Mucosa of rectum (tissue), 2 donors: ENCODE data around the gene NEUROG2.
"Not testable (repeated sequence)": the region's sequence is repeated elsewhere in the genome, so short reads cannot be mapped to it uniquely, and the experiment has no call there.

Source experiments
- H3K27ac ChIP-seq, 2 donors: one replicate each; pipeline ENCODE4 v1.7.0; 2013; ENCODE audit warnings: inconsistent platforms in 2 of 2, low read depth in 2 of 2, low read length in 2 of 2
- H3K27me3 ChIP-seq, 2 donors: one replicate each; pipeline ENCODE4 v1.7.0; 2013; ENCODE audit warnings: low read length in 2 of 2; ENCODE audit not compliant: control insufficient read depth in 2 of 2, insufficient read depth in 2 of 2
- H3K36me3 ChIP-seq, 2 donors: one replicate each; pipeline ENCODE4 v1.7.0; 2013; ENCODE audit warnings: low read length in 2 of 2; ENCODE audit not compliant: control insufficient read depth in 2 of 2, insufficient read depth in 2 of 2
- H3K4me1 ChIP-seq, 2 donors: one replicate each; pipeline ENCODE4 v1.7.0; 2013; ENCODE audit warnings: low read length in 2 of 2, mild to moderate bottlenecking in 1 of 2; ENCODE audit not compliant: control insufficient read depth in 2 of 2, insufficient read depth in 2 of 2
- H3K4me3 ChIP-seq, 2 donors: one replicate each; pipeline ENCODE4 v1.7.0; 2013; ENCODE audit warnings: low read length in 2 of 2
- H3K9ac ChIP-seq, 2 donors: one replicate each; pipeline ENCODE4 v1.7.0; 2013; ENCODE audit warnings: low read length in 2 of 2, low read depth in 1 of 2, mild to moderate bottlenecking in 1 of 2
- H3K9me3 ChIP-seq, 2 donors: one replicate each; pipeline ENCODE4 v1.7.0; 2013; ENCODE audit warnings: low read length in 2 of 2; ENCODE audit not compliant: control insufficient read depth in 2 of 2
- donor health status: healthy.
- donor health status: Normal muscosa, but diverticular disease.

NEUROG2 gene

GRCh38 chr4:112546476-112546875 is 30.5 kb upstream of the NEUROG2 start:
- no peaks in the 10 kb centered on the region for H3K36me3 ChIP-seq
- H3K4me3 ChIP-seq = no peak overlapping the region
- no peaks in the 10 kb centered on the region for H3K4me1 ChIP-seq
- H3K27ac ChIP-seq = no peak overlapping the region
- no peaks in the 10 kb centered on the region for H3K27me3 ChIP-seq
- no peak overlapping the region for H3K9ac ChIP-seq
- H3K9me3 ChIP-seq = no peaks in the 10 kb centered on the region

- H3K9ac ChIP-seq = no peak overlapping the region
- H3K9me3 ChIP-seq = no peaks in the 10 kb centered on the region
- no peaks in the 10 kb centered on the region for H3K36me3 ChIP-seq
- no peak overlapping the region for H3K27ac ChIP-seq
- no peaks in the 10 kb centered on the region for H3K4me1 ChIP-seq
- no peaks in the 10 kb centered on the region for H3K27me3 ChIP-seq
- no peak overlapping the region for H3K4me3 ChIP-seq
These were observed 29.4 kb upstream of the NEUROG2 start for GRCh38 chr4:112545346-112545745.

- no peaks in the 10 kb centered on the region for H3K36me3 ChIP-seq
These were observed 24.7 kb upstream of the NEUROG2 start for GRCh38 chr4:112540695-112541094.

GRCh38 chr4:112536123-112536522 is 20.1 kb upstream of the NEUROG2 start:
- no peak overlapping the region for H3K9ac ChIP-seq
- no peaks in the 10 kb centered on the region for H3K4me1 ChIP-seq
- peaks cover 0 to 2% of the 10 kb centered on the region in 2 donors for H3K27me3 ChIP-seq
- no peaks in the 10 kb centered on the region for H3K36me3 ChIP-seq
- no peak overlapping the region for H3K4me3 ChIP-seq
- H3K27ac ChIP-seq = no peak overlapping the region
- H3K9me3 ChIP-seq = no peaks in the 10 kb centered on the region

More at GRCh38 chr4:112540695-112541094, 24.7 kb upstream of the NEUROG2 start:
- Histone ChIP-seq H3K9ac (no peak overlapping the region), H3K4me1 (no peaks in the 10 kb centered on the region), H3K27me3 (no peaks in the 10 kb centered on the region), H3K9me3 (no peaks in the 10 kb centered on the region), H3K27ac (no peak overlapping the region), H3K4me3 (no peak overlapping the region)

- H3K4me1 ChIP-seq = no peaks in the 10 kb centered on the region
- H3K27me3 ChIP-seq = peaks cover 0 to 2% of the 10 kb centered on the region in 2 donors
- no peak overlapping the region for H3K9ac ChIP-seq
- H3K36me3 ChIP-seq = no peaks in the 10 kb centered on the region
- H3K9me3 ChIP-seq = no peaks in the 10 kb centered on the region
- H3K27ac ChIP-seq = no peak overlapping the region
- H3K4me3 ChIP-seq = no peak overlapping the region
These were observed 16.3 kb upstream of the NEUROG2 start for GRCh38 chr4:112532267-112532666.

GRCh38 chr4:112531146-112531545 is 15.2 kb upstream of the NEUROG2 start:
- Histone ChIP-seq H3K27me3 (peaks cover 0 to 2% of the 10 kb centered on the region in 2 donors), H3K9ac (no peak overlapping the region), H3K9me3 (no peaks in the 10 kb centered on the region), H3K4me1 (no peaks in the 10 kb centered on the region), H3K27ac (no peak overlapping the region), H3K36me3 (no peaks in the 10 kb centered on the region), H3K4me3 (no peak overlapping the region)

GRCh38 chr4:112526061-112526460 is 10.1 kb upstream of the NEUROG2 start:
- peaks cover 28 to 34% of the 10 kb centered on the region in 2 donors for H3K27me3 ChIP-seq
- H3K36me3 ChIP-seq = no peaks in the 10 kb centered on the region
- no peak overlapping the region for H3K4me3 ChIP-seq
- no peaks in the 10 kb centered on the region for H3K9me3 ChIP-seq
- H3K9ac ChIP-seq = no peak overlapping the region
- H3K4me1 ChIP-seq = peaks cover 6 to 8% of the 10 kb centered on the region in 2 donors
- H3K27ac ChIP-seq = no peak overlapping the region

GRCh38 chr4:112523764-112524505 is 8.0 kb upstream of the NEUROG2 start:
- H3K27me3 ChIP-seq = peaks cover 44 to 50% of the 10 kb centered on the region in 2 donors

GRCh38 chr4:112523008-112523721 is 7.2 kb upstream of the NEUROG2 start:
- H3K4me1 ChIP-seq = peaks cover 6 to 9% of the 10 kb centered on the region in 2 donors
- H3K9me3 ChIP-seq = peaks cover 0 to 4% of the 10 kb centered on the region in 2 donors
- no peak overlapping the region for H3K27ac ChIP-seq
- H3K4me3 ChIP-seq = peak overlapping the region; percentile 55 to 61
- H3K9ac ChIP-seq = no peak overlapping the region
- H3K27me3 ChIP-seq = peaks cover 52 to 58% of the 10 kb centered on the region in 2 donors
- no peaks in the 10 kb centered on the region for H3K36me3 ChIP-seq

More at GRCh38 chr4:112523764-112524505, 8.0 kb upstream of the NEUROG2 start:
- Histone ChIP-seq H3K4me1 (peaks cover 6 to 9% of the 10 kb centered on the region in 2 donors), H3K4me3 (peak overlapping the region; percentile 49 to 61), H3K9me3 (peaks cover 0 to 4% of the 10 kb centered on the region in 2 donors), H3K36me3 (no peaks in the 10 kb centered on the region), H3K9ac (no peak overlapping the region), H3K27ac (no peak overlapping the region)

- H3K27me3 ChIP-seq = peaks cover 58 to 65% of the 10 kb centered on the region in 2 donors
- H3K4me1 ChIP-seq, H3K27ac ChIP-seq, H3K4me3 ChIP-seq, H3K9ac ChIP-seq, H3K9me3 ChIP-seq, H3K36me3 ChIP-seq: not testable (repeated sequence)
These were observed 6.5 kb upstream of the NEUROG2 start for GRCh38 chr4:112522431-112522830.
